ENCODE measurements around the gene VASN.
"Not testable (repeated sequence)": the region's sequence is repeated elsewhere in the genome, so short reads cannot be mapped to it uniquely, and the experiment has no call there.

VASN gene

GRCh38 chr16:4393240-4393600 is 21.6 kb downstream of the VASN start:
- H3K14ac ChIP-seq (ENCODE audit: low read length) = peak overlapping the region; percentile 56
- peak overlapping the region; percentile 58 for H3K27ac ChIP-seq (replicated peaks; ENCODE audit: low read length)
- peak overlapping the region; percentile 98 for H4K8ac ChIP-seq (ENCODE audit: low read depth, low read length)
- H3K27me3 ChIP-seq (ENCODE audit: control insufficient read depth in 3 of 3, insufficient read depth in 3 of 3, low read depth in 1 of 3, low read length in 3 of 3) = no peaks in the 10 kb centered on the region
- H3K18ac ChIP-seq (ENCODE audit: low read length) = peak overlapping the region; percentile 95
- H2BK120ac ChIP-seq (ENCODE audit: low read depth, low read length) = no peak overlapping the region
- H3K4me1 ChIP-seq (ENCODE audit: control insufficient read depth in 2 of 2, insufficient read depth in 1 of 2, low read depth in 1 of 2, low read length in 2 of 2) = peaks cover 44 to 46% of the 10 kb centered on the region in 2 donors
- no peaks in the 10 kb centered on the region for H3K9me3 ChIP-seq (replicated peaks in 1 of 2; ENCODE audit: control insufficient read depth in 2 of 2, insufficient read depth in 1 of 2, low read depth in 1 of 2, low read length in 2 of 2)
- WGBS, 2 donors (ENCODE audit: extremely low coverage in 2 of 2, insufficient read length in 2 of 2, insufficient replicate concordance in 1 of 2) = no CpG with 5 or more reads among the region's 6 CpGs
- peak overlapping the region; percentile 85 for H4K91ac ChIP-seq (ENCODE audit: low read depth, low read length, poor library complexity)
- peaks cover 3% of the 10 kb centered on the region for H3K79me1 ChIP-seq (ENCODE audit: low read depth, low read length)
- H2BK15ac ChIP-seq (ENCODE audit: low read length) = peak overlapping the region; percentile 99
- no peak overlapping the region for H3K4me2 ChIP-seq (ENCODE audit: insufficient read depth, low read length, poor library complexity, severe bottlenecking)
- H2BK5ac ChIP-seq (ENCODE audit: low read length) = no peak overlapping the region
- H2AK5ac ChIP-seq (ENCODE audit: low read depth, low read length) = peak overlapping the region; percentile 9
- H3K9ac ChIP-seq (ENCODE audit: low read depth, low read length, poor library complexity) = peak overlapping the region; percentile 70
- peak overlapping the region; percentile 97 for H3K4ac ChIP-seq (ENCODE audit: low read length)
- H2BK12ac ChIP-seq (ENCODE audit: low read length) = peak overlapping the region; percentile 100
- no peak for DNase-seq (ENCODE audit: low spot score)
- peaks cover 0 to 2% of the 10 kb centered on the region in 2 donors for H3K36me3 ChIP-seq (replicated peaks in 1 of 2; ENCODE audit: control insufficient read depth in 2 of 2, insufficient read depth in 2 of 2, low read length in 2 of 2)
- peak overlapping the region; percentile 52 for H3K23ac ChIP-seq (ENCODE audit: low read depth, low read length, poor library complexity)
- no peak overlapping the region for H2AFZ ChIP-seq (ENCODE audit: low read length)
- no peak overlapping the region for H3K4me3 ChIP-seq (ENCODE audit: low read length in 2 of 2)

GRCh38 chr16:4393850-4394249 is 22.2 kb downstream of the VASN start:
- H3K9ac ChIP-seq (ENCODE audit: low read depth, low read length, poor library complexity); H3K9me3 ChIP-seq (replicated peaks in 1 of 2; ENCODE audit: control insufficient read depth in 2 of 2, insufficient read depth in 1 of 2, low read depth in 1 of 2, low read length in 2 of 2); H3K79me1 ChIP-seq (ENCODE audit: low read depth, low read length); H2AFZ ChIP-seq (ENCODE audit: low read length); H3K14ac ChIP-seq (ENCODE audit: low read length); H4K91ac ChIP-seq (ENCODE audit: low read depth, low read length, poor library complexity); H3K27ac ChIP-seq (replicated peaks; ENCODE audit: low read length); H2BK120ac ChIP-seq (ENCODE audit: low read depth, low read length); DNase-seq (ENCODE audit: low spot score); H3K27me3 ChIP-seq (ENCODE audit: control insufficient read depth in 3 of 3, insufficient read depth in 3 of 3, low read depth in 1 of 3, low read length in 3 of 3); H3K36me3 ChIP-seq (replicated peaks in 1 of 2; ENCODE audit: control insufficient read depth in 2 of 2, insufficient read depth in 2 of 2, low read length in 2 of 2); H4K8ac ChIP-seq (ENCODE audit: low read depth, low read length); H3K4me2 ChIP-seq (ENCODE audit: insufficient read depth, low read length, poor library complexity, severe bottlenecking); H3K4ac ChIP-seq (ENCODE audit: low read length); H2BK12ac ChIP-seq (ENCODE audit: low read length); H3K23ac ChIP-seq (ENCODE audit: low read depth, low read length, poor library complexity); H3K4me3 ChIP-seq (ENCODE audit: low read length in 2 of 2); H3K18ac ChIP-seq (ENCODE audit: low read length); H2BK5ac ChIP-seq (ENCODE audit: low read length); H2BK15ac ChIP-seq (ENCODE audit: low read length): not testable (repeated sequence)
- H2AK5ac ChIP-seq (ENCODE audit: low read depth, low read length) = peak overlapping the region; percentile 9
- no CpG with 5 or more reads among the region's 15 CpGs for WGBS, 2 donors (ENCODE audit: extremely low coverage in 2 of 2, insufficient read length in 2 of 2, insufficient replicate concordance in 1 of 2)
- H3K4me1 ChIP-seq (ENCODE audit: control insufficient read depth in 2 of 2, insufficient read depth in 1 of 2, low read depth in 1 of 2, low read length in 2 of 2) = peaks cover 38 to 40% of the 10 kb centered on the region in 2 donors

GRCh38 chr16:4395055-4395726 is 23.5 kb downstream of the VASN start:
- H3K4me1 ChIP-seq (ENCODE audit: control insufficient read depth in 2 of 2, insufficient read depth in 1 of 2, low read depth in 1 of 2, low read length in 2 of 2) = peaks cover 25 to 28% of the 10 kb centered on the region in 2 donors
- H2BK15ac ChIP-seq (ENCODE audit: low read length) = peak overlapping the region; percentile 64
- no peak overlapping the region for H3K23ac ChIP-seq (ENCODE audit: low read depth, low read length, poor library complexity)
- DNase-seq (ENCODE audit: low spot score) = no peak
- H3K27ac ChIP-seq (replicated peaks; ENCODE audit: low read length) = no peak overlapping the region
- peaks cover 2% of the 10 kb centered on the region for H3K79me1 ChIP-seq (ENCODE audit: low read depth, low read length)
- no peak overlapping the region for H2AFZ ChIP-seq (ENCODE audit: low read length)
- no peaks in the 10 kb centered on the region for H3K27me3 ChIP-seq (ENCODE audit: control insufficient read depth in 3 of 3, insufficient read depth in 3 of 3, low read depth in 1 of 3, low read length in 3 of 3)
- peaks cover 0 to 2% of the 10 kb centered on the region in 2 donors for H3K36me3 ChIP-seq (replicated peaks in 1 of 2; ENCODE audit: control insufficient read depth in 2 of 2, insufficient read depth in 2 of 2, low read length in 2 of 2)
- peak overlapping the region; percentile 2 for H3K18ac ChIP-seq (ENCODE audit: low read length)
- no peak overlapping the region for H3K9ac ChIP-seq (ENCODE audit: low read depth, low read length, poor library complexity)
- no CpG with 5 or more reads among the region's 9 CpGs for WGBS, 2 donors (ENCODE audit: extremely low coverage in 2 of 2, insufficient read length in 2 of 2, insufficient replicate concordance in 1 of 2)
- H4K8ac ChIP-seq (ENCODE audit: low read depth, low read length) = no peak overlapping the region
- no peaks in the 10 kb centered on the region for H3K9me3 ChIP-seq (replicated peaks in 1 of 2; ENCODE audit: control insufficient read depth in 2 of 2, insufficient read depth in 1 of 2, low read depth in 1 of 2, low read length in 2 of 2)
- no peak overlapping the region for H2BK12ac ChIP-seq (ENCODE audit: low read length)
- no peak overlapping the region for H3K4me2 ChIP-seq (ENCODE audit: insufficient read depth, low read length, poor library complexity, severe bottlenecking)
- H4K91ac ChIP-seq (ENCODE audit: low read depth, low read length, poor library complexity) = no peak overlapping the region
- no peak overlapping the region for H2BK120ac ChIP-seq (ENCODE audit: low read depth, low read length)
- H3K14ac ChIP-seq (ENCODE audit: low read length) = no peak overlapping the region
- H2BK5ac ChIP-seq (ENCODE audit: low read length) = peak overlapping the region; percentile 77
- H3K4me3 ChIP-seq (ENCODE audit: low read length in 2 of 2) = no peak overlapping the region
- no peak overlapping the region for H3K4ac ChIP-seq (ENCODE audit: low read length)
- peak overlapping the region; percentile 57 for H2AK5ac ChIP-seq (ENCODE audit: low read depth, low read length)

GRCh38 chr16:4399001-4399730 is 27.5 kb downstream of the VASN start:
- Histone ChIP-seq H2BK5ac (ENCODE audit: low read length) (no peak overlapping the region), H3K4me3 (ENCODE audit: low read length in 2 of 2) (no peak overlapping the region), H3K27ac (replicated peaks; ENCODE audit: low read length) (no peak overlapping the region), H3K14ac (ENCODE audit: low read length) (no peak overlapping the region), H3K36me3 (replicated peaks in 1 of 2; ENCODE audit: control insufficient read depth in 2 of 2, insufficient read depth in 2 of 2, low read length in 2 of 2) (peaks cover 0 to 2% of the 10 kb centered on the region in 2 donors), H2BK15ac (ENCODE audit: low read length) (no peak overlapping the region), H3K4ac (ENCODE audit: low read length) (no peak overlapping the region), H3K18ac (ENCODE audit: low read length) (no peak overlapping the region), H3K79me1 (ENCODE audit: low read depth, low read length) (no peaks in the 10 kb centered on the region), H3K23ac (ENCODE audit: low read depth, low read length, poor library complexity) (no peak overlapping the region), H2BK12ac (ENCODE audit: low read length) (no peak overlapping the region), H4K91ac (ENCODE audit: low read depth, low read length, poor library complexity) (no peak overlapping the region), H4K8ac (ENCODE audit: low read depth, low read length) (no peak overlapping the region), H3K9ac (ENCODE audit: low read depth, low read length, poor library complexity) (no peak overlapping the region), H2AK5ac (ENCODE audit: low read depth, low read length) (no peak overlapping the region), H3K4me2 (ENCODE audit: insufficient read depth, low read length, poor library complexity, severe bottlenecking) (no peak overlapping the region), H3K27me3 (ENCODE audit: control insufficient read depth in 3 of 3, insufficient read depth in 3 of 3, low read depth in 1 of 3, low read length in 3 of 3) (no peaks in the 10 kb centered on the region), H2BK120ac (ENCODE audit: low read depth, low read length) (no peak overlapping the region), H3K9me3 (replicated peaks in 1 of 2; ENCODE audit: control insufficient read depth in 2 of 2, insufficient read depth in 1 of 2, low read depth in 1 of 2, low read length in 2 of 2) (no peaks in the 10 kb centered on the region), H2AFZ (ENCODE audit: low read length) (no peak overlapping the region), H3K4me1 (ENCODE audit: control insufficient read depth in 2 of 2, insufficient read depth in 1 of 2, low read depth in 1 of 2, low read length in 2 of 2) (peaks cover 2 to 3% of the 10 kb centered on the region in 2 donors)
- WGBS, 2 donors (ENCODE audit: extremely low coverage in 2 of 2, insufficient read length in 2 of 2, insufficient replicate concordance in 1 of 2) = no CpG with 5 or more reads among the region's 9 CpGs
- no peak for DNase-seq (ENCODE audit: low spot score)
